Right cardiac atrium (tissue), 5 donors: Measurements from ENCODE around the gene PPP1R15A. TPM values are rescaled to one million over a fixed set of nuclear protein-coding genes. Genes with fewer than 3 reads are reported as not detected.
"Not testable (repeated sequence)": the region's sequence is repeated elsewhere in the genome, so short reads cannot be mapped to it uniquely, and the experiment has no call there.

Source experiments
- ATAC-seq, 2 donors: fragments of 200-7000 bp; cut with Tn5 transposase; one replicate each; pipeline versions ENCODE4 v1.8.0 to v1.9.1; 2020; ENCODE audit warnings: moderate library complexity in 2 of 2, mild to moderate bottlenecking in 1 of 2
- DNase-seq, 3 donors: peaks; one replicate each; pipeline ENCODE4 v3.0.0-alpha.2; 2020
- H3K27ac ChIP-seq: one replicate; pipeline ENCODE4 v1.5.1; 2013; ENCODE audit warnings: mild to moderate bottlenecking, low read length, control low read depth, moderate library complexity
- H3K27me3 ChIP-seq: one replicate; pipeline ENCODE4 v1.6.1; 2013; ENCODE audit not compliant: control insufficient read depth, insufficient read depth
- H3K4me1 ChIP-seq: one replicate; pipeline ENCODE4 v1.6.1; 2013; ENCODE audit warnings: low read length; ENCODE audit not compliant: control insufficient read depth, insufficient read depth
- H3K4me3 ChIP-seq: one replicate; pipeline ENCODE4 v1.5.1; 2013; ENCODE audit warnings: low read length, control low read depth
- H3K9me3 ChIP-seq: one replicate; pipeline ENCODE4 v1.6.1; 2013; ENCODE audit warnings: low read length; ENCODE audit not compliant: control insufficient read depth
- WGBS: extraction: QIAGEN DNeasy Blood & Tissue Kit; methylation state at CpG from one replicate; pipeline ENCODE4 v1.1.7; 2013; 5-methylcytosine and 5-hydroxymethylcytosine counted together
- intact Hi-C, 4 donors: fragments of 100-400 bp; cut with DNase I; formaldehyde crosslinking; loops; one replicate each; pipeline versions ENCODE4 v1.11.0 to v1.14.0; 2022 to 2023
- polyA plus RNA-seq: library from polyadenylated mRNA; stranded (reverse); fragments of 200-250 nt; gene quantifications from one replicate; pipeline ENCODE4 v1.2.3, GENCODE V29; 2013
- total RNA-seq, 4 donors: library from RNA; stranded (reverse); fragmentation: NEBNext Ultra II Directional; extraction: Animal tissue kit (Norgen Biotek cat#: 25700); gene quantifications; one replicate each; pipeline ENCODE4 v1.2.1, GENCODE V29; 2021
- donor health status: healthy with polysubstance abuse.
- donor health status: DM: no; HTN: yes; CAD: no.
- donor health status: DM: no; HTN: no; CAD: no.
- donor health status: DM: no; HTN: yes; CAD: no; lungs with severe emphysema.
- donor health status: DM: yes; HTN: yes; CAD: no.

PPP1R15A gene
- total and polyA plus RNA-seq, 5 donors, result 60.8 to 156 (median 71.4) TPM

- H3K4me3 ChIP-seq, result no peak overlapping the region
- WGBS, result 91% methylated on average over 9 of the region's 9 CpGs
- no peak for ATAC-seq
- H3K27ac ChIP-seq, result no peak overlapping the region
- intact Hi-C loops, result no loop called here
- H3K4me1 ChIP-seq, result no peaks in the 10 kb centered on the region
- H3K9me3 ChIP-seq, result no peaks in the 10 kb centered on the region
- peak in 1 of 3 donors; percentile 9 for DNase-seq
- no peaks in the 10 kb centered on the region for H3K27me3 ChIP-seq
Observed at GRCh38 chr19:48913114-48913889, 41.1 kb downstream of the PPP1R15A start.

GRCh38 chr19:48914181-48914580, 42.0 kb downstream of the PPP1R15A start:
- 91% methylated on average over 8 of the region's 8 CpGs for WGBS
- Histone ChIP-seq H3K4me3 (no peak overlapping the region), H3K27me3 (no peaks in the 10 kb centered on the region), H3K4me1 (no peaks in the 10 kb centered on the region), H3K9me3 (no peaks in the 10 kb centered on the region), H3K27ac (no peak overlapping the region)
- DNase-seq (peak in 1 of 3 donors; percentile 26), ATAC-seq (no peak)
- intact Hi-C loops, result no loop called here

GRCh38 chr19:48915757-48916156, 43.5 kb downstream of the PPP1R15A start:
- WGBS, result 86% methylated on average over 8 of the region's 8 CpGs
- DNase-seq, result peak in 1 of 3 donors; percentile 4
- Histone ChIP-seq H3K9me3 (no peaks in the 10 kb centered on the region), H3K4me3 (no peak overlapping the region), H3K27ac (no peak overlapping the region), H3K4me1 (no peaks in the 10 kb centered on the region), H3K27me3 (no peaks in the 10 kb centered on the region)
- ATAC-seq, result no peak
- intact Hi-C loops, result no loop called here

- intact Hi-C loops, result no loop called here
- H3K9me3 ChIP-seq, result no peaks in the 10 kb centered on the region
- WGBS, result 67% methylated on average over 6 of the region's 6 CpGs
- DNase-seq (peak in 1 of 3 donors; percentile 16), ATAC-seq (no peak)
- no peak overlapping the region for H3K4me3 ChIP-seq
- H3K27me3 ChIP-seq, result no peaks in the 10 kb centered on the region
- H3K4me1 ChIP-seq, result no peaks in the 10 kb centered on the region
- no peak overlapping the region for H3K27ac ChIP-seq
Observed at GRCh38 chr19:48918071-48918470, 45.9 kb downstream of the PPP1R15A start.

GRCh38 chr19:48918801-48919247, 46.6 kb downstream of the PPP1R15A start:
- DNase-seq (peak in 1 of 3 donors; percentile 46), ATAC-seq (no peak)
- intact Hi-C loops, result no loop called here
- 83% methylated on average over 18 of the region's 18 CpGs for WGBS
- Histone ChIP-seq H3K27ac (no peak overlapping the region), H3K4me3 (no peak overlapping the region), H3K9me3 (no peaks in the 10 kb centered on the region), H3K27me3 (no peaks in the 10 kb centered on the region), H3K4me1 (no peaks in the 10 kb centered on the region)

GRCh38 chr19:48919271-48919670, 47.0 kb downstream of the PPP1R15A start:
- H3K4me3 ChIP-seq, H3K27ac ChIP-seq, H3K4me1 ChIP-seq, H3K9me3 ChIP-seq, intact Hi-C loops, H3K27me3 ChIP-seq, ATAC-seq: not testable (repeated sequence)
- WGBS, result 92% methylated on average over 8 of the region's 8 CpGs
- peak in 1 of 3 donors; percentile 6 for DNase-seq

- 88% methylated on average over 10 of the region's 10 CpGs for WGBS
Observed at GRCh38 chr19:48920949-48921348, 48.7 kb downstream of the PPP1R15A start.

GRCh38 chr19:48921721-48922500, 49.7 kb downstream of the PPP1R15A start:
- Histone ChIP-seq H3K9me3 (no peaks in the 10 kb centered on the region), H3K4me1 (peaks cover 1% of the 10 kb centered on the region), H3K4me3 (no peak overlapping the region), H3K27me3 (no peaks in the 10 kb centered on the region), H3K27ac (no peak overlapping the region)
- 92% methylated on average over 12 of the region's 12 CpGs for WGBS
- ATAC-seq (no peak), DNase-seq (peak in 1 of 3 donors; percentile 54)
- intact Hi-C loops, result no loop called here

More at GRCh38 chr19:48920949-48921348, 48.7 kb downstream of the PPP1R15A start:
- peak in 1 of 3 donors; percentile 46 for DNase-seq
- Histone ChIP-seq H3K27ac (no peak overlapping the region), H3K4me1 (no peaks in the 10 kb centered on the region), H3K27me3 (no peaks in the 10 kb centered on the region), H3K9me3 (no peaks in the 10 kb centered on the region), H3K4me3 (no peak overlapping the region)
- intact Hi-C loops, result no loop called here
- ATAC-seq, result peak; percentile 2 to 10

- no peaks in the 10 kb centered on the region for H3K9me3 ChIP-seq
- H3K27ac ChIP-seq, result no peak overlapping the region
- H3K4me1 ChIP-seq, result peaks cover 2% of the 10 kb centered on the region
- DNase-seq, result peak in 1 of 3 donors; percentile 52
- intact Hi-C loops, result no loop called here
- ATAC-seq, result peak in 1 of 2 donors; percentile 4
- WGBS, result 81% methylated on average over 18 of the region's 18 CpGs
- H3K27me3 ChIP-seq, result no peaks in the 10 kb centered on the region
- no peak overlapping the region for H3K4me3 ChIP-seq
Observed at GRCh38 chr19:48922548-48923490, 50.6 kb downstream of the PPP1R15A start.

GRCh38 chr19:48925240-48925843, 53.1 kb downstream of the PPP1R15A start:
- DNase-seq, result peak in 1 of 3 donors; percentile 33
- ATAC-seq, result no peak
- intact Hi-C loops, result no loop called here
- Histone ChIP-seq H3K4me1 (peaks cover 2% of the 10 kb centered on the region), H3K9me3 (no peaks in the 10 kb centered on the region), H3K27me3 (no peaks in the 10 kb centered on the region), H3K4me3 (no peak overlapping the region), H3K27ac (no peak overlapping the region)
- WGBS, result 86% methylated on average over 11 of the region's 11 CpGs
